Smooth muscle cell (in vitro differentiated cells): ENCODE measurements around the gene IL13RA1. TPM values are rescaled to one million over a fixed set of nuclear protein-coding genes. Genes with fewer than 3 reads are reported as not detected.

ENCODE experiments used
- DNase-seq: peaks from one replicate; lab custom pipeline; 2025; ENCODE audit not compliant: unreplicated experiment; lab: John Stamatoyannopoulos, UW
- H2AFZ ChIP-seq: fragments of 200-600 bp; sonication (generic); 2 replicates; pipeline ENCODE4 v1.6.0; 2016; ENCODE audit warnings: antibody characterized with exemption, low read depth, mild to moderate bottlenecking
- H3F3A ChIP-seq: fragments of 200-600 bp; sonication (generic); 2 replicates; pipeline ENCODE4 v1.6.0; 2017; ENCODE audit warnings: antibody characterized with exemption, low read depth
- H3K27ac ChIP-seq: fragments of 200-600 bp; sonication (generic); 2 replicates; pipeline ENCODE4 v1.5.1; 2016; ENCODE audit warnings: low read depth, mild to moderate bottlenecking
- H3K27me3 ChIP-seq: fragments of 200-600 bp; sonication (generic); 2 replicates; pipeline ENCODE4 v1.6.1; 2016; ENCODE audit warnings: low read depth, mild to moderate bottlenecking
- H3K36me3 ChIP-seq: fragments of 200-600 bp; sonication (generic); 2 replicates; pipeline ENCODE4 v1.5.1; 2016; ENCODE audit warnings: low read depth
- H3K4me1 ChIP-seq: fragments of 200-600 bp; sonication (generic); 2 replicates; pipeline ENCODE4 v1.5.1; 2016; ENCODE audit warnings: low read depth
- H3K4me2 ChIP-seq: fragments of 200-600 bp; sonication (generic); 2 replicates; pipeline ENCODE4 v1.6.0; 2016; ENCODE audit warnings: mild to moderate bottlenecking
- H3K4me3 ChIP-seq: fragments of 200-600 bp; sonication (generic); 2 replicates; pipeline ENCODE4 v1.5.1; 2016; ENCODE audit warnings: mild to moderate bottlenecking
- H3K79me2 ChIP-seq: fragments of 200-600 bp; sonication (generic); 2 replicates; pipeline ENCODE4 v1.6.0; 2016; ENCODE audit warnings: low read depth, mild to moderate bottlenecking
- H3K9ac ChIP-seq: fragments of 200-600 bp; sonication (generic); 2 replicates; pipeline ENCODE4 v1.6.0; 2016; ENCODE audit warnings: low read depth
- H3K9me3 ChIP-seq: fragments of 200-600 bp; sonication (generic); replicated peaks from 2 replicates; pipeline ENCODE4 v1.5.1; 2016; ENCODE audit warnings: low read depth
- H4K20me1 ChIP-seq: fragments of 200-600 bp; sonication (generic); 2 replicates; pipeline ENCODE4 v1.6.0; 2016; ENCODE audit warnings: low read depth
- WGBS: methylation state at CpG from one replicate; pipeline ENCODE4 v1.1.7; 2016; ENCODE audit warnings: low lambda C conversion rate; 5-methylcytosine and 5-hydroxymethylcytosine counted together
- polyA plus RNA-seq: library from polyadenylated mRNA; unstranded; fragments of >200 nt; fragmentation: Nextera tagmentation; extraction: Ambion mirVana; gene quantifications from 2 replicates; pipeline ENCODE4 v1.2.1, GENCODE V29; 2016
- total RNA-seq: library from RNA; depleted of rRNA; stranded (reverse); fragments of >200 nt; gene quantifications from 2 replicates; pipeline ENCODE4 v1.2.3, GENCODE V29; 2014
- TF ChIP-seq, protein P1 (sequence below): fragments of 200-600 bp; sonication (generic); IDR thresholded peaks from 2 replicates; pipeline ENCODE4 v1.5.1; 2017; ENCODE audit warnings: borderline replicate concordance, mild to moderate bottlenecking, antibody characterized with exemption; ENCODE audit not compliant: insufficient read depth, poor library complexity, severe bottlenecking

The IL13RA1 gene
- total and polyA plus RNA-seq, 2 experiments from 2014 or later, result 67.0 to 85.9 TPM

DNA sequence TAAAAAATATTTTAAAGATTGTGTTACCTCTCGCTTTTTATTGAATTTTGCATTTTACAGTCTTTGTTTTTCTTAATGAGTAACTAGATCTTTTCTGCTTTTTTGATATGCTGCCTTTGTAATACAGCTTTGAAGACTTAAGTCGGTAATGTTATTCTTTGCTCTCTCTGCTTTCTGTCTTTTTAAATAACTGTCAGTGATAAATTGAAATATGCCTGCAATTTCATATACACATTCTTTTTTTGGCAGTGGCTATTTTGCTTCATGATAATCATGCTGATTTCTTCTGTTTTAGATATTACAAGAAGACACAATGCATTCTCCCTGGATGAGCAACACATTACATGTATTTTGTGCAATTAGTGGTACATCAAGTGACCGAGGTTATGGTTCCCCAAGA, 42.0 kb upstream of the IL13RA1 start:
- H3K9ac ChIP-seq, result no peak overlapping the region
- no peaks in the 10 kb centered on the region for H3K36me3 ChIP-seq
- H3K4me1 ChIP-seq, result no peaks in the 10 kb centered on the region
- H3K27ac ChIP-seq, result no peak overlapping the region
- H3K27me3 ChIP-seq, result no peaks in the 10 kb centered on the region
- no peaks in the 10 kb centered on the region for H3K9me3 ChIP-seq
- WGBS, result 76% methylated on average over 3 of the region's 3 CpGs
- H2AFZ ChIP-seq, result no peak overlapping the region
- no peak overlapping the region for H3K4me3 ChIP-seq
- no peaks in the 10 kb centered on the region for H3F3A ChIP-seq
- H3K79me2 ChIP-seq, result no peaks in the 10 kb centered on the region
- no peak for DNase-seq
- TF ChIP-seq, protein P1, sequence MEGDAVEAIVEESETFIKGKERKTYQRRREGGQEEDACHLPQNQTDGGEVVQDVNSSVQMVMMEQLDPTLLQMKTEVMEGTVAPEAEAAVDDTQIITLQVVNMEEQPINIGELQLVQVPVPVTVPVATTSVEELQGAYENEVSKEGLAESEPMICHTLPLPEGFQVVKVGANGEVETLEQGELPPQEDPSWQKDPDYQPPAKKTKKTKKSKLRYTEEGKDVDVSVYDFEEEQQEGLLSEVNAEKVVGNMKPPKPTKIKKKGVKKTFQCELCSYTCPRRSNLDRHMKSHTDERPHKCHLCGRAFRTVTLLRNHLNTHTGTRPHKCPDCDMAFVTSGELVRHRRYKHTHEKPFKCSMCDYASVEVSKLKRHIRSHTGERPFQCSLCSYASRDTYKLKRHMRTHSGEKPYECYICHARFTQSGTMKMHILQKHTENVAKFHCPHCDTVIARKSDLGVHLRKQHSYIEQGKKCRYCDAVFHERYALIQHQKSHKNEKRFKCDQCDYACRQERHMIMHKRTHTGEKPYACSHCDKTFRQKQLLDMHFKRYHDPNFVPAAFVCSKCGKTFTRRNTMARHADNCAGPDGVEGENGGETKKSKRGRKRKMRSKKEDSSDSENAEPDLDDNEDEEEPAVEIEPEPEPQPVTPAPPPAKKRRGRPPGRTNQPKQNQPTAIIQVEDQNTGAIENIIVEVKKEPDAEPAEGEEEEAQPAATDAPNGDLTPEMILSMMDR, result no peak
- H4K20me1 ChIP-seq, result no peaks in the 10 kb centered on the region
- H3K4me2 ChIP-seq, result no peak overlapping the region

DNA sequence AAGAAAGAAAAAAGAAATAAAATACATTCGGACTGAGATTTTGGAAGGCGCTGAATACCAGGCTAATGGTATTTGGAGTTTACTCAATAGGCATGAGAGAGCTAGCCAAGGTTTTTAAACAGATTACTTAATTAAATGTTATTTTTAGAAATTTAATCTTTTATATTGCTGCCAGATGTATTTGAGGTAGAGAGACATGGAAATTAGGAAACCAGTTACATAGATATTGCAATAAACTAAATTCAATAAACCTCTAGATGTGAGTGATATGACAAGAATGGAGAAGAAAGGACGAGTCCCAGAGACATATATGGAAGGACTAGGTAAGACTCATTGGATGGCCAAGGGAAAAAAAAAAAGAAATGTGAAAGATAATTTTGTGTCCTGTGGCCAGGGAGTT, 38.5 kb upstream of the IL13RA1 start:
- Histone ChIP-seq H3K27me3 (no peaks in the 10 kb centered on the region), H3K9me3 (no peaks in the 10 kb centered on the region), H3F3A (no peaks in the 10 kb centered on the region), H3K79me2 (no peaks in the 10 kb centered on the region), H3K4me2 (no peak overlapping the region), H3K36me3 (no peaks in the 10 kb centered on the region), H4K20me1 (no peaks in the 10 kb centered on the region), H3K4me1 (no peaks in the 10 kb centered on the region), H3K4me3 (no peak overlapping the region), H3K27ac (no peak overlapping the region), H2AFZ (no peak overlapping the region), H3K9ac (no peak overlapping the region)
- TF ChIP-seq, protein P1, result no peak
- DNase-seq, result no peak
- WGBS, result 79% methylated on average over 3 of the region's 3 CpGs

DNA sequence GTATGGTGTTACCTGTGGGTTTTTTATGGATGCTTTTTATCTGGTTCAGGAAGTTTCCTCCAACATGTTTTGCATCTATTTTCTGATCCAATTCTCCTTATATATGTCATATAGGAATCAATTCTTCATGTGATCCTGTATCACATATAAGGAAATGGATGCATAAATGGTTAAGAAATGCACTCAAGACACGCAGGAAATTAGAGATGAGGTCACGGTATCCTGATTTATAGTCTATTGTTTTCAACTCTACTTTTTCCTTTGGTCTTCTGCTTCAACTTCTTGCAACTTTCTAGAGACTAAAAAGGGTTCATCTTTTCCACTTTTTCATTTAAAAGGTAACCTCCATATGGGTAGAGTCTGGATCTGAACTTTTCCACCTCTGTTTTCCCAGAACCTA, 33.6 kb upstream of the IL13RA1 start:
- H3K4me3 ChIP-seq, result no peak overlapping the region
- H3K27me3 ChIP-seq, result no peaks in the 10 kb centered on the region
- no peak overlapping the region for H3K9ac ChIP-seq
- H3K27ac ChIP-seq, result no peak overlapping the region
- H3K36me3 ChIP-seq, result no peaks in the 10 kb centered on the region
- TF ChIP-seq, protein P1, result no peak
- no peaks in the 10 kb centered on the region for H4K20me1 ChIP-seq
- H3F3A ChIP-seq, result no peaks in the 10 kb centered on the region
- WGBS, result 62% methylated on average over 2 of the region's 2 CpGs
- no peak for DNase-seq
- no peaks in the 10 kb centered on the region for H3K79me2 ChIP-seq
- no peaks in the 10 kb centered on the region for H3K4me1 ChIP-seq
- H3K4me2 ChIP-seq, result no peak overlapping the region
- no peak overlapping the region for H2AFZ ChIP-seq
- no peaks in the 10 kb centered on the region for H3K9me3 ChIP-seq

DNA sequence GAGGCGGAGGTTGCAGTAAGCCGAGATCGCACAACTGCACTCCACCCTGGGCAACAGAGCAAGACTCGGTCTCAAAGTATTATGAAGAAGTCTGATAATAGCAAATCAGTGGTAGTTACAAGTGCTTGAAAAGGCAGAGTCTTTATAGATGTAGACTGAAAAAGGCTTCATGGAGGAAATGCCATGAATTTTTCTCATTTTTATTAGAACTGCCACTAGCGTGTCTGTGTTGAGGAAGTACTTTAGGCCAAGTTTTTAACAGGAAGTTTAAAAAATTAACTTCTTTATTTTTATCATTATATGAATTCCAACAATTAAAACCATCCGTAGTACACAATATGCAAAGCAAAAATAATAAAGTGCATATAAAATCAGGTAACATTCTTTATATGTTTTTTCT, 32.8 kb upstream of the IL13RA1 start:
- Histone ChIP-seq H3K4me2 (no peak overlapping the region), H3K27me3 (no peaks in the 10 kb centered on the region), H3K27ac (no peak overlapping the region), H3K9me3 (no peaks in the 10 kb centered on the region), H3K9ac (no peak overlapping the region), H3K4me1 (no peaks in the 10 kb centered on the region), H3K4me3 (no peak overlapping the region), H4K20me1 (no peaks in the 10 kb centered on the region), H2AFZ (no peak overlapping the region), H3K79me2 (no peaks in the 10 kb centered on the region), H3F3A (no peaks in the 10 kb centered on the region), H3K36me3 (no peaks in the 10 kb centered on the region)
- TF ChIP-seq, protein P1, result no peak
- WGBS, result 62% methylated on average over 6 of the region's 6 CpGs
- DNase-seq, result no peak
